K562 (cell line): ENCODE data around the gene PNMA8B. TPM values are rescaled to one million over a fixed set of nuclear protein-coding genes. Genes with fewer than 3 reads are reported as not detected.
A peak's percentile ranks its signal among the peaks of the same experiment; 100 is the strongest.

Experiments used
- ATAC-seq: fragments of 200-7000 bp; cut with Tn5 transposase; 3 replicates; pipeline ENCODE4 v1.9.1; 2020; ENCODE audit warnings: moderate library complexity
- Bru-seq: library from RNA; stranded (reverse); fragments of 400-500 nt; gene quantifications from one replicate; lab custom pipeline; 2021; lab: Mats Ljungman, UMichigan
- BruChase-seq, 2 experiments: library from RNA; stranded (reverse); fragments of 400-500 nt; gene quantifications; one replicate each; lab custom pipeline; 2021; lab: Mats Ljungman, UMichigan
- BruUV-seq: library from RNA; stranded (reverse); fragments of 400-500 nt; replicated peaks from 2 replicates; lab custom pipeline; 2021; lab: Mats Ljungman, UMichigan
- CTCF ChIA-PET: fragments of 300-600 bp; formaldehyde crosslinking; extraction: SDS; loops from one replicate; lab custom pipeline; 2021; ENCODE audit warnings: low intra/inter-chr PET ratio; lab: Yijun Ruan, JAX
- POLR2A ChIA-PET: fragments of 300-600, 350-650 bp; sonication (Branson Sonifier 250); formaldehyde crosslinking; extraction: SDS; loops from one replicate; lab custom pipeline; 2021; ENCODE audit warnings: antibody characterized with exemption, inconsistent platforms; lab: Yijun Ruan, JAX
- DNase-seq, 4 experiments: peaks; one replicate each; pipeline versions ENCODE4 v3.0.0 to v3.0.0-alpha.2; 2011 to 2018; ENCODE audit warnings: low spot score in 3 of 4, mixed read lengths in 3 of 4; ENCODE audit errors: extremely low read depth in 1 of 4
- FAIRE-seq: peaks from 2 replicates; lab custom pipeline; 2011; peaks lifted over from hg19 to GRCh38; lab: Jason Lieb, UNC
- H2AFZ ChIP-seq: 2 replicates; pipeline ENCODE4 v1.6.0; 2011; ENCODE audit warnings: low read depth, low read length, control low read depth, inconsistent platforms
- H3K27ac ChIP-seq: fragments of 200-600 bp; 3 replicates; pipeline ENCODE4 v1.8.0; 2011; ENCODE audit warnings: low read depth, mild to moderate bottlenecking, control low read depth, inconsistent platforms, low read length, moderate library complexity, mixed read lengths; ENCODE audit errors: extremely low read depth
- H3K27me3 ChIP-seq, 2 experiments: fragments of 300-600 bp in 1 of 2; 2 replicates in 1 of 2; 3 replicates in 1 of 2; pipeline versions ENCODE4 v1.6.0 to v1.8.0; 2011; ENCODE audit warnings: inconsistent platforms in 2 of 2, low read length in 2 of 2, mild to moderate bottlenecking in 1 of 2, mixed read lengths in 1 of 2, moderate library complexity in 1 of 2; ENCODE audit not compliant: control insufficient read depth in 2 of 2, insufficient read depth in 2 of 2
- H3K36me3 ChIP-seq: fragments of 300-600 bp; 3 replicates; pipeline ENCODE4 v1.8.0; 2011; ENCODE audit warnings: mild to moderate bottlenecking, low read length, inconsistent platforms; ENCODE audit not compliant: control insufficient read depth, insufficient read depth
- H3K4me1 ChIP-seq, 2 experiments: fragments of 200-600 bp in 1 of 2; replicated peaks in 1 of 2; 2 replicates in 1 of 2; 3 replicates in 1 of 2; pipeline versions ENCODE4 v1.5.1 to v1.8.0; 2011; ENCODE audit warnings: inconsistent platforms in 2 of 2, low read length in 2 of 2, mild to moderate bottlenecking in 1 of 2, mixed read lengths in 1 of 2, moderate library complexity in 1 of 2; ENCODE audit not compliant: control insufficient read depth in 2 of 2, insufficient read depth in 2 of 2
- H3K4me2 ChIP-seq: 2 replicates; pipeline ENCODE4 v1.6.1; 2011; ENCODE audit warnings: low read length, control low read depth, inconsistent platforms, mixed read lengths; ENCODE audit not compliant: insufficient read depth
- H3K4me3 ChIP-seq: fragments of 200-600 bp; sonication (generic), shearing (Covaris generic); 2 replicates; pipeline ENCODE4 v1.5.1; 2016; ENCODE audit warnings: control low read depth, inconsistent platforms
- H3K79me2 ChIP-seq: fragments of 200-600 bp; 3 replicates; pipeline ENCODE4 v1.8.0; 2011; ENCODE audit warnings: low read length, inconsistent platforms; ENCODE audit not compliant: control insufficient read depth, insufficient read depth
- H3K9ac ChIP-seq, 2 experiments: 2 replicates each; pipeline versions ENCODE4 v1.6.0 to v1.6.1; 2011; ENCODE audit warnings: low read depth in 2 of 2, low read length in 2 of 2, control low read depth in 1 of 2, inconsistent platforms in 1 of 2, mild to moderate bottlenecking in 1 of 2, mixed read lengths in 1 of 2; ENCODE audit not compliant: insufficient read depth in 1 of 2
- H3K9me1 ChIP-seq: one replicate; pipeline ENCODE4 v1.6.0; 2011; ENCODE audit warnings: inconsistent platforms, mild to moderate bottlenecking, low read length, moderate library complexity; ENCODE audit not compliant: control insufficient read depth, insufficient read depth
- H3K9me3 ChIP-seq: replicated peaks from 2 replicates; pipeline ENCODE4 v1.5.1; 2011; ENCODE audit warnings: low read depth, low read length, inconsistent platforms; ENCODE audit not compliant: control insufficient read depth, insufficient read depth
- H4K20me1 ChIP-seq: replicated peaks from 2 replicates; pipeline ENCODE4 v1.6.1; 2011; ENCODE audit warnings: low read length, inconsistent platforms, mixed read lengths; ENCODE audit not compliant: control insufficient read depth, insufficient read depth
- ATF7 ChIP-seq: fragments of 450-650 bp; IDR thresholded peaks from 2 replicates; pipeline ENCODE4 v1.7.1; 2014; ENCODE audit warnings: mild to moderate bottlenecking, moderate library complexity
- MEIS2 ChIP-seq: fragments of 450-650 bp; IDR thresholded peaks from 2 replicates; pipeline ENCODE4 v1.6.1; 2014; ENCODE audit warnings: mild to moderate bottlenecking; ENCODE audit not compliant: partially characterized antibody
- NEUROD1 ChIP-seq: fragments of 150-350 bp; IDR thresholded peaks from 2 replicates; pipeline ENCODE4 v1.6.1; 2014; ENCODE audit warnings: borderline replicate concordance, low read length, low read depth; ENCODE audit not compliant: partially characterized antibody
- NRF1 ChIP-seq, 2 experiments: fragments of 450-650 bp; IDR thresholded peaks in 1 of 2; conservative IDR thresholded peaks in 1 of 2; 2 replicates each; pipeline ENCODE4 v1.6.1; 2014; ENCODE audit warnings: mild to moderate bottlenecking in 2 of 2
- RFX1 ChIP-seq: fragments of 450-650 bp; IDR thresholded peaks from 2 replicates; pipeline ENCODE4 v1.6.1; 2016; ENCODE audit warnings: mild to moderate bottlenecking, moderate library complexity
- WGBS: fragments of 100-300 bp; shearing (Covaris generic); methylation state at CpG from one replicate; pipeline ENCODE4 v1.1.6; 2016; ENCODE audit warnings: low coverage, mixed read lengths; ENCODE audit not compliant: insufficient coverage; ENCODE audit errors: missing lambda C conversion rate; 5-methylcytosine and 5-hydroxymethylcytosine counted together
- in situ Hi-C: fragments of 300-500 bp; cut with MboI; formaldehyde crosslinking; loops from 4 replicates; pipeline ENCODE4 v1.15.0; 2018; ENCODE audit warnings: inconsistent platforms, mixed read lengths
- intact Hi-C: fragments of 100-400 bp; cut with micrococcal nuclease; formaldehyde crosslinking; loops from 2 replicates; pipeline ENCODE4 v1.14.2; 2022
- long read RNA-seq, 3 experiments: library from polyadenylated mRNA in 2 of 3; library from RNA in 1 of 3; unstranded in 2 of 3; stranded (forward) in 1 of 3; transcript quantifications; one replicate each; pipeline ENCODE4 v2.0.0, GENCODE V29; 2019 to 2022
- polyA minus RNA-seq, 3 experiments: library from RNA; depleted of rRNA, polyadenylated mRNA; stranded (reverse); fragments of >200 nt; gene quantifications; 2 replicates each; pipeline ENCODE4 v1.2.3, GENCODE V29; 2011
- polyA plus RNA-seq, 8 experiments: library from polyadenylated mRNA; depleted of rRNA in 4 of 8; stranded (reverse) in 5 of 8; unstranded in 3 of 8; fragments of >200 nt; fragmentation: Nextera tagmentation in 2 of 8; fragmentation: Illumina TruSeq in 1 of 8; extraction: Ambion mirVana in 2 of 8; extraction: Trizol in 1 of 8; gene quantifications; 2 replicates each; pipeline versions ENCODE4 v1.2.1 to v1.2.3, GENCODE V29; 2011 to 2014; ENCODE audit warnings: inconsistent platforms in 1 of 8, missing spikeins in 1 of 8
- total RNA-seq, 7 experiments: library from RNA; depleted of rRNA in 6 of 7; stranded (reverse); fragments of >200 nt in 6 of 7; fragmentation: Illumina TruSeq in 2 of 7; extraction: Trizol in 2 of 7; gene quantifications; 2 replicates each; pipeline versions ENCODE4 v1.2.1 to v1.2.3, GENCODE V29; 2011 to 2021; ENCODE audit warnings: low replicate concordance in 1 of 7
- TF ChIP-seq, protein P1 (sequence below): fragments of 450-650 bp; IDR thresholded peaks from 2 replicates; pipeline ENCODE4 v1.6.1; 2016; ENCODE audit warnings: antibody characterized with exemption
- TF ChIP-seq, protein P2 (sequence below): fragments of 200-800 bp; sonication (Bioruptor generic); IDR thresholded peaks from 2 replicates; pipeline ENCODE4 v1.6.1; 2017; ENCODE audit warnings: missing genetic modification characterization, missing compliant biosample characterization

Gene PNMA8B
- total RNA-seq (2011; cell fraction: chromatin; rRNA removed; ENCODE audit: low replicate concordance), result not detected in 2 replicates
- not detected in 2 replicates for total RNA-seq (2011; cell fraction: nucleolus; rRNA removed)
- total RNA-seq (2011; cell fraction: nucleoplasm; rRNA removed), result not detected in 2 replicates
- total RNA-seq (2014; rRNA removed) (0.04 TPM in 1 of 2 replicates, not detected in the other), total RNA-seq (2014; rRNA removed; fragmentation: Illumina TruSeq; extraction: Trizol) (not detected in 2 replicates), total RNA-seq (2015; rRNA removed; fragmentation: Illumina TruSeq; extraction: Trizol) (not detected in 2 replicates), total RNA-seq (2021) (0.02 TPM in 1 of 2 replicates, not detected in the other), polyA plus RNA-seq (2011; rRNA removed) (not detected in 2 replicates), polyA plus RNA-seq (2014; fragmentation: Illumina TruSeq; extraction: Trizol) (not detected in 2 replicates), polyA plus RNA-seq (2014; fragmentation: Nextera tagmentation; extraction: Ambion mirVana) (not detected), polyA plus RNA-seq (2014; rRNA removed) (not detected in 2 replicates), polyA minus RNA-seq (2011; rRNA and poly(A)+ RNA removed) (not detected in 2 replicates), Bru-seq, nascent RNA (not detected), BruChase-seq, experiment 1, labeled RNA remaining after a 2-hour chase (not detected), BruChase-seq, experiment 2, labeled RNA remaining after a 6-hour chase (not detected)
- 0.01 TPM in 1 of 2 replicates, not detected in the other for polyA plus RNA-seq (2011; cell fraction: cytosol; rRNA removed)
- not detected in 2 replicates for polyA plus RNA-seq (2011; cell fraction: nucleus; rRNA removed)
- polyA plus RNA-seq (2012), result not detected in 2 replicates
- polyA minus RNA-seq (2011; cell fraction: cytosol; rRNA and poly(A)+ RNA removed), result not detected in 2 replicates
- not detected in 2 replicates for polyA minus RNA-seq (2011; cell fraction: nucleus; rRNA and poly(A)+ RNA removed)
- long read RNA-seq, experiment 1, result 0 reads
- long read RNA-seq, experiment 2, result 0 reads
- long read RNA-seq, experiment 3, result 0 reads

DNA sequence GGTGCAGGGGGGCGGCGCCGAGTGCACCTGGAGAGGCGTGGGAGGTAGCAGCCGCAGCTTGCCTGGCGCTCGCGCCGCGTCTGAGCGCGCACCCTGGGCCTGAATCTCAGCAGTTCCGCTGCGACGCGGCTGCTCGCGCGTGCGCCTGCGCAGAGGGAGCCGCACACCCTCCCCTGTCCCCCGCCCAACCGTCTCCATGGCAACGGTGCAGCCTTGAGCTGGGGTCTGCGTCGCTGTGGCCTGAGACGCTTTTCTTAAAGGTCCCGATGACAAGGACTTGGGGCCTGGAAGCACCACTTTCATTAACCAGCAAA is at the start of gene PNMA8B:
Gene PNMA8B, minus strand, starts transcription at position 82 of the 314 bp plus-strand sequence. CDS start 402 bp downstream, outside the sequence.
- DNase-seq (peak; percentile 51 to 84 (median 69)), ATAC-seq (peak; percentile 76), FAIRE-seq (no peak)
- Histone ChIP-seq H3K27me3 (peaks cover 52 to 83% of the 10 kb centered on the region in 2 experiments), H3K9me3 (no peaks in the 10 kb centered on the region; the same call in 1 of the 2 replicates), H4K20me1 (peaks cover 6% of the 10 kb centered on the region), H3K9ac (no peak within 1 kb of the TSS), H3K4me3 (no peak within 1 kb of the TSS), H3K27ac (no peak within 1 kb of the TSS), H3K4me1 (peaks cover 0 to 28% of the 10 kb centered on the region in 2 experiments; a peak in 2 of 5 replicates), H3K9me1 (no peaks in the 10 kb centered on the region), H3K4me2 (no peak within 1 kb of the TSS), H3K36me3 (no peaks in the 10 kb centered on the region), H3K79me2 (no peaks in the 10 kb centered on the region), H2AFZ (no peak within 1 kb of the TSS)
- TF ChIP-seq NRF1 (conservative IDR thresholded peaks at IDR 0.05 in 1 of 2, IDR thresholded peaks at IDR 0.05 in 1 of 2), result peak; percentile 90 to 91
- peak; percentile 3 for TF ChIP-seq MEIS2
- TF ChIP-seq NEUROD1, result no peak
- TF ChIP-seq, protein P1, sequence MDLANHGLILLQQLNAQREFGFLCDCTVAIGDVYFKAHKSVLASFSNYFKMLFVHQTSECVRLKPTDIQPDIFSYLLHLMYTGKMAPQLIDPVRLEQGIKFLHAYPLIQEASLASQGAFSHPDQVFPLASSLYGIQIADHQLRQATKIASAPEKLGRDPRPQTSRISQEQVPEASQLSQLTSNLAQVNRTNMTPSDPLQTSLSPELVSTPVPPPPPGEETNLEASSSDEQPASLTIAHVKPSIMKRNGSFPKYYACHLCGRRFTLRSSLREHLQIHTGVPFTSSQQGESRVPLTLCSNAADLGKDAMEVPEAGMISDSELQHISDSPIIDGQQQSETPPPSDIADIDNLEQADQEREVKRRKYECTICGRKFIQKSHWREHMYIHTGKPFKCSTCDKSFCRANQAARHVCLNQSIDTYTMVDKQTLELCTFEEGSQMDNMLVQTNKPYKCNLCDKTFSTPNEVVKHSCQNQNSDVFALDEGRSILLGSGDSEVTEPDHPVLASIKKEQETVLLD, result 0 out of 2 replicates have a peak, but pooled peaks have one; percentile 45
- no peak for TF ChIP-seq ATF7
- TF ChIP-seq, protein P2, sequence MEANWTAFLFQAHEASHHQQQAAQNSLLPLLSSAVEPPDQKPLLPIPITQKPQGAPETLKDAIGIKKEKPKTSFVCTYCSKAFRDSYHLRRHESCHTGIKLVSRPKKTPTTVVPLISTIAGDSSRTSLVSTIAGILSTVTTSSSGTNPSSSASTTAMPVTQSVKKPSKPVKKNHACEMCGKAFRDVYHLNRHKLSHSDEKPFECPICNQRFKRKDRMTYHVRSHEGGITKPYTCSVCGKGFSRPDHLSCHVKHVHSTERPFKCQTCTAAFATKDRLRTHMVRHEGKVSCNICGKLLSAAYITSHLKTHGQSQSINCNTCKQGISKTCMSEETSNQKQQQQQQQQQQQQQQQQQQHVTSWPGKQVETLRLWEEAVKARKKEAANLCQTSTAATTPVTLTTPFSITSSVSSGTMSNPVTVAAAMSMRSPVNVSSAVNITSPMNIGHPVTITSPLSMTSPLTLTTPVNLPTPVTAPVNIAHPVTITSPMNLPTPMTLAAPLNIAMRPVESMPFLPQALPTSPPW (CRISPR knock-in tag), result peak; percentile 83
- TF ChIP-seq RFX1, result peak; percentile 88
- 6% methylated on average over 17 of the region's 29 CpGs for WGBS
- ChIA-PET CTCF (no interaction called here), POLR2A (no interaction called here)
- in situ Hi-C loops, result no loop called here
- no TSS peak for BruUV-seq
- intact Hi-C loops, result no loop called here
